GM23338 (cell line): Measurements from ENCODE around the gene MIR17HG. TPM values are rescaled to one million over a fixed set of nuclear protein-coding genes. Genes with fewer than 3 reads are reported as not detected.
A peak's percentile ranks its signal among the peaks of the same experiment; 100 is the strongest.

ENCODE experiments used
- ETS1 ChIP-seq: IDR thresholded peaks from 2 replicates; pipeline ENCODE4 v1.6.1; 2016; ENCODE audit warnings: antibody characterized with exemption
- EZH2 ChIP-seq: fragments of 200-600 bp; sonication (generic); IDR thresholded peaks from one replicate; pipeline ENCODE4 v1.8.0; 2017; ENCODE audit warnings: antibody characterized with exemption, mild to moderate bottlenecking, low read depth; ENCODE audit not compliant: unreplicated experiment
- POLR2AphosphoS5 ChIP-seq: IDR thresholded peaks from 2 replicates; pipeline ENCODE4 v1.6.1; 2016; ENCODE audit warnings: antibody characterized with exemption, low read depth
- REST ChIP-seq: IDR thresholded peaks from one replicate; pipeline ENCODE4 v1.6.1; 2018; ENCODE audit warnings: antibody characterized with exemption; ENCODE audit not compliant: unreplicated experiment
- ZNF462 ChIP-seq: fragments of 250-450 bp; sonication (Bioruptor Pico); IDR thresholded peaks from 2 replicates; pipeline ENCODE4 v1.5.0; 2020; ENCODE audit warnings: mild to moderate bottlenecking, moderate library complexity
- microRNA counts: library from miRNA; unstranded; fragments of <30 nt; microRNA quantifications from one replicate; lab custom pipeline; 2017
- polyA plus RNA-seq: library from polyadenylated mRNA; unstranded; fragments of >200 nt; fragmentation: Nextera tagmentation; extraction: Ambion mirVana; gene quantifications from 2 replicates; pipeline ENCODE4 v1.2.1, GENCODE V29; 2016
- total RNA-seq: library from RNA; depleted of rRNA; stranded (reverse); fragments of >200 nt; shearing (Covaris generic); gene quantifications from 2 replicates; pipeline ENCODE4 v1.2.3, GENCODE V29; 2014; rRNA removed

MIR17HG gene
- total and polyA plus RNA-seq, 2 experiments from 2014 or later, result 14.8 to 46.0 TPM

DNA sequence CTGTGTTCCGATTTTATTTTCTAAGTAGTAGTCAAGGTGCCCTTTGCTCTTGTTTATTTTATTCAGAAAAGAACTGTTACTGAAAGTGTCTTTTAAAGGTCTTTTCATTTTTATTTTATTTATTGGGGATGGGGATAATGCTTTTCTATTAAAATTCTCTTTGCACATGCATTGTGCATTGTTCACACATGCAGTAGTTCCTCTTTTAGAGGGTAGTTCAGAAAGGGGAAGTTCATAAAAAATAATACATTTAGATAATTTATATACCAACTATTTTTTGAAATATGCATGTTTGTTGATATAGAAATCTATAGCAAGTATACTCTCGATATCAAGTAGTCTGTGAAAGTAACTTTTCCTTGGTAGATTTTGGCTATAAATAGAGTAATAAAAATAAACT lies 54.4 kb downstream of the MIR17HG start (continued):
- TF ChIP-seq ZNF462 (CRISPR knock-in tag), result no peak
- TF ChIP-seq EZH2, result no peak
- no peak for TF ChIP-seq REST
- TF ChIP-seq POLR2AphosphoS5, result no peak
- TF ChIP-seq ETS1, result no peak

MicroRNAs encoded within 50 kb of the gene (microRNA counts, 767-probe panel; counts per million panel counts)
- microRNA hsa-miR-18a-5p (lab: Ali Mortazavi, UCI) (9,823 counts per million, percentile 68 among the panel's probes with 10 or more counts), microRNA hsa-miR-19a-3p (lab: Ali Mortazavi, UCI) (11,244 counts per million, percentile 79 among the panel's probes with 10 or more counts), microRNA hsa-miR-19b-3p (lab: Ali Mortazavi, UCI) (12,716 counts per million, percentile 87 among the panel's probes with 10 or more counts), microRNA hsa-miR-20a-5p+hsa-miR-20b-5p (lab: Ali Mortazavi, UCI) (14,671 counts per million, percentile 95 among the panel's probes with 10 or more counts), microRNA hsa-miR-92a-3p (lab: Ali Mortazavi, UCI) (12,285 counts per million, percentile 85 among the panel's probes with 10 or more counts)

Other genes starting within 250 kb of the MIR17HG start
- 1.1 and 1.2 TPM in 2 replicates for gene GPC5, start 50.9 kb downstream of the MIR17HG start, total RNA-seq
- 0.78 and 0.95 TPM in 2 replicates for gene GPC5, start 50.9 kb downstream of the MIR17HG start, polyA plus RNA-seq